ENCODE results near the gene PLCB2.

- TF ChIP-seq CTCF (IDR thresholded peaks at IDR 0.05), result no peak
- no peak for TF ChIP-seq POLR2AphosphoS5 (IDR thresholded peaks at IDR 0.05; ENCODE audit: low read depth, low read length)
- TF ChIP-seq REST (IDR thresholded peaks at IDR 0.05; ENCODE audit: insufficient read depth in 1 of 2, low read depth in 2 of 2, low read length in 1 of 2), result no peak
- no peak for TF ChIP-seq TCF7L2 (IDR thresholded peaks at IDR 0.05; ENCODE audit: low read depth, low read length)
Observed at GRCh38 chr15:40316931-40317330, 9.2 kb upstream of the PLCB2 start.

Measured in Panc1 (cell line).